ENCODE data around the gene TEX28.
A peak's percentile ranks its signal among the peaks of the same experiment; 100 is the strongest.

TEX28 gene

DNA sequence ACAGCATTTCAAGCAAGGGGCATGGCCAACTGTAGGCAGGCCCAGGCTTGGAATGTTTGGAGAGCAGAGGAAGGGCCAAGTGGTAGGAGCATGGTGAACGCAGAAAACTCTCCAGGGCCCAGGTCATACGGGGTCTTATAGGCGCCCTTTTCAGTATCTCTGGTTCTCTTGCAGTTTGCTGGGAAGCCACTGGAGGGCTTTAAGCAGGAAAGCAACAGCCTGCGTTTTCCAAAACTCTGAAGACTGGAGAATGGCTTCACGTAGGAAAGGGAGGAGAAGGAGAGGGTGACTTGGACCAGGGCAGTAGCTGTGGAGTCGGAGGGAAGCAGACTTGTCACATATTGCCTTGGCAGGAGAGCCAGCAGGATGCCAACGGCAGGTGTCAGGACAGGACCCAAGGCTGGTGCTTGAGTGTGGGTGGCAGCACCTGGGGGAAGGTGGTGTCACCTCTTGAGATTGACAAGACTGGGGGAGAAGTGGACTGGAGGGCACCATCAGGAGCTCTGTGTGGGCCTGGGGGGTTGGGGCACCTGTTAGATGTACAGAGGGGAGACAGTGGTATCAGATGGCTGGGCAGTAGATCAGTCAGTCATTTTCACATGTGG is 22.6 kb upstream of the TEX28 start:
- TF ChIP-seq, protein P1, sequence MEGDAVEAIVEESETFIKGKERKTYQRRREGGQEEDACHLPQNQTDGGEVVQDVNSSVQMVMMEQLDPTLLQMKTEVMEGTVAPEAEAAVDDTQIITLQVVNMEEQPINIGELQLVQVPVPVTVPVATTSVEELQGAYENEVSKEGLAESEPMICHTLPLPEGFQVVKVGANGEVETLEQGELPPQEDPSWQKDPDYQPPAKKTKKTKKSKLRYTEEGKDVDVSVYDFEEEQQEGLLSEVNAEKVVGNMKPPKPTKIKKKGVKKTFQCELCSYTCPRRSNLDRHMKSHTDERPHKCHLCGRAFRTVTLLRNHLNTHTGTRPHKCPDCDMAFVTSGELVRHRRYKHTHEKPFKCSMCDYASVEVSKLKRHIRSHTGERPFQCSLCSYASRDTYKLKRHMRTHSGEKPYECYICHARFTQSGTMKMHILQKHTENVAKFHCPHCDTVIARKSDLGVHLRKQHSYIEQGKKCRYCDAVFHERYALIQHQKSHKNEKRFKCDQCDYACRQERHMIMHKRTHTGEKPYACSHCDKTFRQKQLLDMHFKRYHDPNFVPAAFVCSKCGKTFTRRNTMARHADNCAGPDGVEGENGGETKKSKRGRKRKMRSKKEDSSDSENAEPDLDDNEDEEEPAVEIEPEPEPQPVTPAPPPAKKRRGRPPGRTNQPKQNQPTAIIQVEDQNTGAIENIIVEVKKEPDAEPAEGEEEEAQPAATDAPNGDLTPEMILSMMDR (IDR thresholded peaks at IDR 0.05) = peak; percentile 28; the same call in 1 of the 2 replicates

DNA sequence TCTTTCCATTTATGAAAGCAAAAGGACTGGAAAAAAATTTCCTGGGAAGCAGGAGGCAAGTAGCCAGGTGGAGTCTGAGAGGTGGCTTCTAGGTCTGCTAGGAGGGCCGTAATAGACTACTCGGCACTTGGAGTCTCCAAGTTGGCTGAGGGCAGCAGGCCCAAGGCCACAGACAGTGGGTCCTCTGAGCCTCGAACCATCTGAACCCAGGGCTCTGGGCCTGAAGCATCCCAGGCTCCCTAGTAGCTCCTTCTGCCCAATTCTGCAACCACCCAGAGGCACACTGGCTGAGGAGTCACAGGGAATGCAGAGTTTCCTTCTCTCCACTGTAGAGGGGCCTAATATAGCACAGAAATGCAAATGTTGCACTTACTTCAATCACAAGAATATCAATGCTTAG is 20.5 kb upstream of the TEX28 start:
- TF ChIP-seq, protein P1 (IDR thresholded peaks at IDR 0.05) = no peak

DNA sequence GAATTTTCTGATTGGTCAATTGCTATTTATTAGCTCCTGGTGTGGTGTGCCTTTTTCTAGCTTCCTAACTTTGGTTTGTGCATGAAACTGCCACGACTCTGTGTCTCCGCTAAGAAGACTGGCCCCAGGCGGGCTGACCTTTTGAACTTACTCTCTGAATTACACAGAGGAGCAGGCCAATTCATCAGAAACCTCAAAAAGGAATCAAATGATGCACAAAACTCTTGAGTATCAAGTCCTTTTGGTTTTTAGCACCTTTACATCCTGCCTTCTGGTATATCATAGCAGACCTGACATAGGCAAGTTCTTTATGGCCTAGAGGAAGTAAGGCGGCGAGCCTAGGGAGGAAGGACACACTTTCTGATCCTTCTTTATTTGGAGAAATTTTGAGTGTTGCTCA is 18.2 kb upstream of the TEX28 start:
- TF ChIP-seq, protein P1 (IDR thresholded peaks at IDR 0.05) = no peak

DNA sequence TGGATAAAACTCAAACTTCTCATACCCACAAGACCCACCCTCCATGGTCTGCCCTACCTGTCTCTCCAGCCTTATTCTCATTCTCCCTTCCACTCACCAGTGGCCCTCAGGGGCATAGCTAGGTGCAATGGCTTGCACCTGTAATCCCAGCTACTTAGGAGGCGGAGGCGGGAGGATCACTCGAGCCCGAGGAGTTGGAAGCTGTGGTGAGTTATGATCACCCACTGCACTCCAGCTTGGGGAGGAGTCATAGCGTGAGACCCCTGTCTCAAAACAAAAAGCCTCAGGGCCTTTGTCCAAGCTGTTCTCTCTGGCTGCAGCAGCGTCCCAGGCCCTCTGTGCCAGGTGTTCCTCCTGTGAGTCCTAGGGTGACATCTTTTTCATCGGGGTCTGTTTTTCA is 17.2 kb upstream of the TEX28 start:
- TF ChIP-seq, protein P1 (IDR thresholded peaks at IDR 0.05) = no peak

DNA sequence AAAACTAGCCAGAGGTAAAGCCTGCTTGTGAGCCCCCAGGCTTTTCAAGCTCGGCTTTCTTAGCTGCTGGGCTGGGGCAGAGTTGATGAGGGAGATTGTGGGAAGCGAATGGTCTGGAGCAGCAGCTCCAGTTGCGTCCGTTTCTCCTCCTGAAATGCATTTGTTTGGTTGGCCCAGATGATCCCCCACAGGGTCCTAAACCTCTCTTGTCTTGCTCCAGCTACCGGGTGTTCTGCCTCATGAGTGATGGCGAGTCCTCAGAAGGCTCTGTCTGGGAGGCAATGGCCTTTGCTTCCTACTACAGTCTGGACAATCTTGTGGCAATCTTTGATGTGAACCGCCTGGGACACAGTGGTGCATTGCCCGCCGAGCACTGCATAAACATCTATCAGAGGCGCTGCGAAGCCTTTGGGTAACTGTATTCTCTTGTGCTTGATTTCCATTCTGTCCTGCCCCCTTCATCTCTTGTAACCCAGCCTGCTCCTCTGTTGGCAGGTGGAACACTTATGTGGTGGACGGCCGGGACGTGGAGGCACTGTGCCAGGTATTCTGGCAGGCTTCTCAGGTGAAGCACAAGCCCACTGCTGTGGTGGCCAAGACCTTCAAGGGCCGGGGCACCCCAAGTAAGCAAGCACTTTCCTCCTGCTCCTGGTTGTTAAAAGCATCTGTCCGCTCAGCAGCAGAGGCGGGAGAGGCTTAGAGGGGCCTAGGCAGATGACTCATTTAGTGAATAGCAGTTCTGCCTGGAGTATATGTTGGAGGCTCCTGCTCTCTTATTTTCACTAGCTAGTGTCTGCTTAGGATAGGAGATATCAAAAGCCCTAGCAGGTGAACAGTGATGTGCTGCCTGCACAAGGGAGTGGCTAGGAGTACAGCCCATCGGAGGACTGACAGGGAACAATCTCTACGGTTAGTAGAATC is 16.0 kb upstream of the TEX28 start:
- TF ChIP-seq, protein P1 (IDR thresholded peaks at IDR 0.05) = no peak

DNA sequence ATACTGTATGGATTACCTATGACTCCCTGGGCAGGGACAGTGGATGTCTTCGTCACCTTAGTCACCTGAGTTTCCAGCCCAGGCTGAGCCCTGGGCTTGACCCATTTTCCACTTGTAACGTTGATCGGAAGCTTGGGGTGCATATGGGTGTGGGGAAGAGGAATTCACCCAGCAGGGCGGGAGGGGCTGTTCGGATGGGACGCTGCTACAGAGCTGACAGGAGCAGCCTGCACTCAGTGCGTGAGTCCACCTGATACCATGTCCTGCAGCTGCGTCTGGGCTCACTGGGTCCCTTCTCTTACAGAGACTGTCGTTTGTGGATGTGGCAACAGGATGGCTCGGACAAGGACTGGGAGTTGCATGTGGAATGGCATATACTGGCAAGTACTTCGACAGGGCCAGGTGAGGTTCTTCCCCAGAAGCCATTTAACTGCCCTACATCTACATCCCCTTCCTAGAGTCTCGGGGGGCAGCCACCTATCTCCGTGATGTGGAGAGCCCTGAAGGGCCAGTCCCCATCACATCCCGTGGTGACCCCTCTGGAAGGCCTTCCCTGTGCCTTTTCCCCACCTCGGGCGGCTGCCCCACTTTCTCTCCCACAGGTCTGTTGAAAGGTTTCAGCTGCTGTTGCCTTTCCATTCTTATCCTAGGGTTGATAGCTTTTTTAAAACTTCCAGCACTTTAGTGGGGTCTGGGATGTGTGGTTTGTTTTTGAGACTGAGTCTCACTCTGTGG is 14.3 kb upstream of the TEX28 start:
- TF ChIP-seq, protein P1 (IDR thresholded peaks at IDR 0.05) = no peak

DNA sequence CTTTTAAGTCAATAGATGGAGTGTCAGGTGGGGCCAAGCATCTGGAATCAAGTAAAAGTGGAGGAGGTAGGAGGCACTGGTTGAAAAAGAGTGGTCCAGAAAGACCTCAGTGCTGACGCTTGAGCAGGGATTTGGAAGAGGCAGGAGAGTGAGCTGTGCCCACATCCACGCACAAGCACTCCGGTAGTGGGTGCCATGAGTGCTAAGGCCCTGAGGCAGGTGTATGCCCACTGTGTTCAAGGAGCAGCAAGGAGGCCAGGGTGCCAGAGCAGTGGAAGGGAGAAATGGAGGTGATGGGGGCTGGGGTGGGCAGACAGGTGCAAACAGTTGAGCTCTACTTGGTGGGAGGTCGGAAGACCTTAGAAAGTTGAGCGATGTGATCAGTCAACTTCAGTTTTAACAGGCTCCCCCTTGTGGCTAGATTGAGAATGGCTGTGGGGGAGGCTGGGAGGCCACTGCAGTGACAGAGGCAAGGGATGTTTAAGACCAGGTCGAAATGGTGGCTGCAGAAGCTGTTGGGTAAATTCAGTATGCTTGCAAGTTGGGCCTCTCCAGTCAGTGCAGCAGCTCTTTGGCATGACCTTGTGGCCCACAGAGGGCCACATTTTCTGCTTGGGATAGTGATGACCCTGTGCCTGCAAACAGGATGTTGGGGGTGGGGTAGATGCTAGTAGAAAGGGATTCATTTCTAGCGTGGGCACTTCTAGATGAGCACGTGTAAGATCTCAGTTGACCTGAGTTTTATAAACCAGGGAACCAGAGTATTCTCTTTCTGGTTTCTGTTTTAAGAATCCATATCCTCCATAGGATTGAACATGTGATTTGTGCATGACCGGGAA is 13.4 kb upstream of the TEX28 start:
- TF ChIP-seq, protein P1 (IDR thresholded peaks at IDR 0.05) = peak; percentile 66
